Stimulated activated CD8-positive, alpha-beta memory T cell treated with anti-CD3 and anti-CD28 coated beads, Interleukin-15, amount 100 ng/mL, for 1 hour (primary cell): Measurements from ENCODE around the gene MEIS3.

Experiments used
- DNase-seq: peaks from one replicate; pipeline ENCODE4 v3.0.0-alpha.2; 2020; ENCODE audit warnings: low read depth

MEIS3 gene

GRCh38 chr19:47435196-47435595 lies 15.9 kb upstream of the MEIS3 start:
- DNase-seq: no peak

GRCh38 chr19:47434088-47434487 lies 14.8 kb upstream of the MEIS3 start:
- no peak for DNase-seq

- DNase-seq: no peak
Measured at GRCh38 chr19:47433121-47433520, 13.8 kb upstream of the MEIS3 start.

GRCh38 chr19:47432499-47432898 lies 13.2 kb upstream of the MEIS3 start:
- no peak for DNase-seq

- no peak for DNase-seq
Measured at GRCh38 chr19:47432091-47432490, 12.8 kb upstream of the MEIS3 start.

GRCh38 chr19:47430041-47430802 lies 10.9 kb upstream of the MEIS3 start:
- no peak for DNase-seq

- DNase-seq: no peak
Measured at GRCh38 chr19:47429140-47429793, 9.9 kb upstream of the MEIS3 start.

- peak; percentile 52 for DNase-seq
Measured at GRCh38 chr19:47428177-47428894, 9.0 kb upstream of the MEIS3 start.

GRCh38 chr19:47427241-47428176 lies 8.2 kb upstream of the MEIS3 start:
- DNase-seq: peak; percentile 51

- no peak for DNase-seq
Measured at GRCh38 chr19:47423203-47423882, 4.0 kb upstream of the MEIS3 start.

- no peak for DNase-seq
Measured at GRCh38 chr19:47422417-47423163, 3.3 kb upstream of the MEIS3 start.

- DNase-seq: no peak
Measured at GRCh38 chr19:47421844-47422395, 2.6 kb upstream of the MEIS3 start.

- DNase-seq: no peak
Measured at GRCh38 chr19:47421244-47421786, 2.0 kb upstream of the MEIS3 start.

GRCh38 chr19:47419789-47420188 lies 462 bp upstream of the MEIS3 start:
- DNase-seq: no peak

- DNase-seq: no peak
Measured at GRCh38 chr19:47418692-47419029, 666 bp downstream of the MEIS3 start.

GRCh38 chr19:47417746-47418691 lies 1.3 kb downstream of the MEIS3 start:
- no peak for DNase-seq

- DNase-seq: no peak
Measured at GRCh38 chr19:47417107-47417745, 2.1 kb downstream of the MEIS3 start.

- no peak for DNase-seq
Measured at GRCh38 chr19:47416643-47416985, 2.7 kb downstream of the MEIS3 start.
